Astrocyte of the spinal cord (primary cell): ENCODE results near the gene RAX.

Source experiments
- DNase-seq: peaks from one replicate; pipeline ENCODE4 v3.0.0; 2011; ENCODE audit warnings: low read depth, low spot score
- H3K4me3 ChIP-seq: 2 replicates; pipeline ENCODE4 v1.5.1; 2011; ENCODE audit warnings: low read depth, mild to moderate bottlenecking, low read length, moderate library complexity
- in situ Hi-C: cut with HindIII; loops from 2 replicates; pipeline ENCODE4 v1.10.0; 2017; ENCODE audit warnings: low sequenced_read_pairs
- TF ChIP-seq, protein P1 (sequence below): IDR thresholded peaks from 2 replicates; pipeline ENCODE4 v1.5.1; 2012; ENCODE audit warnings: low read depth, mild to moderate bottlenecking, low read length, inconsistent platforms

The RAX gene

DNA sequence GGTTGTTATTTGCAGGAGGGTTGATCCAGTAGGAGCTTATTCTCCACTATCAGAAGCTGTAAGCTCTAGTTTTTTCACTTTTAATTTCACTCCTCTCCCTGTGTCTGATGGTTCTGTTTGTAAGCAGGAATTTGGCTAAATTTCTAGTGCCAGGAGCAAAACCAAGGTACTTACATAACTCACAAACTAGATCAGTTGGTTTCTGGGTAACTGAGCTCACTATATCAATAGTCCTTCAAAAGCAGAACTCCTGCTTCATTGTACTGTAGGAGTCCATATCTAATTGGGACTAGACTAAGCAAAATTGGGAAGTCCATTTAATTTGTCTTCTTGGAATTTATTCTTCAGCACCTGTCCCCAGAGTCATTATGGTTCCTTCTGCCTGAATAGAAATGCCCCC lies 20.1 kb upstream of the RAX start:
- H3K4me3 ChIP-seq = no peak overlapping the region
- in situ Hi-C loops = no loop called here
- TF ChIP-seq, protein P1, sequence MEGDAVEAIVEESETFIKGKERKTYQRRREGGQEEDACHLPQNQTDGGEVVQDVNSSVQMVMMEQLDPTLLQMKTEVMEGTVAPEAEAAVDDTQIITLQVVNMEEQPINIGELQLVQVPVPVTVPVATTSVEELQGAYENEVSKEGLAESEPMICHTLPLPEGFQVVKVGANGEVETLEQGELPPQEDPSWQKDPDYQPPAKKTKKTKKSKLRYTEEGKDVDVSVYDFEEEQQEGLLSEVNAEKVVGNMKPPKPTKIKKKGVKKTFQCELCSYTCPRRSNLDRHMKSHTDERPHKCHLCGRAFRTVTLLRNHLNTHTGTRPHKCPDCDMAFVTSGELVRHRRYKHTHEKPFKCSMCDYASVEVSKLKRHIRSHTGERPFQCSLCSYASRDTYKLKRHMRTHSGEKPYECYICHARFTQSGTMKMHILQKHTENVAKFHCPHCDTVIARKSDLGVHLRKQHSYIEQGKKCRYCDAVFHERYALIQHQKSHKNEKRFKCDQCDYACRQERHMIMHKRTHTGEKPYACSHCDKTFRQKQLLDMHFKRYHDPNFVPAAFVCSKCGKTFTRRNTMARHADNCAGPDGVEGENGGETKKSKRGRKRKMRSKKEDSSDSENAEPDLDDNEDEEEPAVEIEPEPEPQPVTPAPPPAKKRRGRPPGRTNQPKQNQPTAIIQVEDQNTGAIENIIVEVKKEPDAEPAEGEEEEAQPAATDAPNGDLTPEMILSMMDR = no peak
- no peak for DNase-seq

DNA sequence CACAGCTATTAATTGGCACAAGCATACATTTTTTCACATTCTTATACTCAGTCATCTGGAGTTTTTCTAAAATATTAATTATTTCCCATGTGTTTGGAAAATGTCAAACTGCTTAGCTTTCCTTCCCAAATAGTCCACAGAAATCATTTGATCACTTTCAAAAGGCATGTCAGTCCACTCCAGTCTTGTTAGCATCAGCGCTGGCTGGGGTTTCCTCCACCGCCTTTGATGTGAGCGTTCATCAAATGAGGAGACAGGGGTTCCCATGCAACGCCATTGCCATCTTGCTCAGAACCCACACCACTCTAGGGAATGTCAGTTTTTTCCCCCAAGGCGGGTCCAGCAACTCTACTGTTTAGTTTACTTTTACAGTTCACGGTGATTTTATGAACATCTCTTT lies 13.1 kb upstream of the RAX start:
- in situ Hi-C loops = no loop called here
- no peak overlapping the region for H3K4me3 ChIP-seq
- DNase-seq = no peak
- TF ChIP-seq, protein P1 = no peak

DNA sequence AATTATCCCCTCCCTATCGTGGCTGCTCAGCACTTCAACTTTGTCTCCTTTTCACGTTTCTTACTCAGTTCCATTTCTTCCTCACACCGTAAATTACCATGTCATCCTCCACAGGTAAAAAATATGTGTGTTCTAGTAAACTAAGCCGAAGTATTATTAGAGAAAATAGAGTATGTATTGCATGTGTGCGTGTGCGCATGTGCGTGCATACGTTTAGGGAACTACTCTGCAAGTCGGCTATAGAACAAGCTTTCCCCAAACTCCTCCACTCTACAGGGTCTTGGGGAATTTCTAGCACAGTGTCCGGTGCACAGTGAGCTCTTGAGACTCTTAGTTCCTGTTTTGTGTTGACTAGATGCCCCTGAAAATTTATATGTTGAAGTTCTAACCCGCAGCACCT lies 9.1 kb upstream of the RAX start:
- H3K4me3 ChIP-seq = no peak overlapping the region
- no peak for DNase-seq
- in situ Hi-C loops = no loop called here
- TF ChIP-seq, protein P1 = no peak

- no peak overlapping the region for H3K4me3 ChIP-seq
- in situ Hi-C loops = no loop called here
- TF ChIP-seq, protein P1 = no peak
- DNase-seq = no peak
Measured at GRCh38 chr18:59279722-59280121, 6.5 kb upstream of the RAX start.

- no peak for DNase-seq
- TF ChIP-seq, protein P1 = no peak
- no peak overlapping the region for H3K4me3 ChIP-seq
- in situ Hi-C loops = no loop called here
Measured at GRCh38 chr18:59279193-59279592, 5.9 kb upstream of the RAX start.

DNA sequence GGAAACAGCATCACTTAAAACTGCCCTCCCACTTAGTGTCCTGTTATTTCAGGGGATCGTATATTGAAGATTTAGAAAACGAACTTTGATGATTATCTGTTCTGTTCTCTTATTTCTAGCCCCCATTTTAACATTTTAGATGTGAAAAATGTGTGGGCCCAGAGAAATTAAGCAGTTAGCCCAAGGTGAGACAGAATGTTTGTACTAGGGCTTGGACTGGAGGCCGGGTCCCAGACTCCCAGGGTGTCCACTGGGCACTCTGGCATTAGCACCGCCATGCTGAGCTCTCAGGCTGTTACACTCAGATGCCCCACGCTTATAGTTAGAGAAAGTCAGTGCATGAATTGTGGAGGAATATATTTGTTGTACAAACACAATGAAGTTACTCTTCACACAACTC lies 5.5 kb upstream of the RAX start:
- in situ Hi-C loops = no loop called here
- TF ChIP-seq, protein P1 = no peak
- DNase-seq = no peak
- H3K4me3 ChIP-seq = no peak overlapping the region

DNA sequence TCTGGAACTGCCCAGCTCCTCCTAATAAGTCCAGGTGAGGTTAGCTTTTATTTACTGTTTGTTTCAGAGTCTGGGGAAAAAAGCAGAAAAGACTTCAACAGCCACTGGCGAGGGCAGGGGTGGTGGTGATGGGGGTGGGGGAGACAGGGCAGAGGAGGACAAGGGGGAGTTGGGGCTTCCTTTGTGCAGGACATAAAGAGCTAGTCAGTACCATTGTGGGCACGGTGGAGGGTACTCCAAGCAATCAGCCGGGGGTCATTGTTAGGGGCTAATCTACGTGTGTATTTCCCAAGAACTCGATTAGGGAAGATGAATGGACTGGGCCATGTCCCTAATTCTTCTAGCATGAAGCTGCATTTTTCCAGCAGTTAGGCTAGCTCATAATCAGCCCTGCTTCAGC lies 2.8 kb upstream of the RAX start:
- DNase-seq = no peak
- H3K4me3 ChIP-seq = no peak overlapping the region
- in situ Hi-C loops = no loop called here
- TF ChIP-seq, protein P1 = no peak
